Memory B cell (primary cell): Measurements from ENCODE around the gene FAM83E.
"Not testable (repeated sequence)": the region's sequence is repeated elsewhere in the genome, so short reads cannot be mapped to it uniquely, and the experiment has no call there.

Experiments used
- ATAC-seq: fragments of 150-1000 bp; cut with Tn5 transposase; 2 replicates; pipeline ENCODE4 v1.10.0; 2021; ENCODE audit warnings: low read depth, mild to moderate bottlenecking, moderate library complexity
- DNase-seq, 2 donors: peaks; one replicate each; pipeline ENCODE4 v3.0.0; 2022; ENCODE audit warnings: low spot score in 2 of 2
- H3K27ac Mint-ChIP-seq: one replicate; pipeline ENCODE4 v1.8.0; 2022; ENCODE audit warnings: mild to moderate bottlenecking, moderate library complexity, mixed read lengths
- H3K27me3 Mint-ChIP-seq: one replicate; pipeline ENCODE4 v1.8.0; 2022; ENCODE audit warnings: mixed read lengths
- H3K36me3 Mint-ChIP-seq: one replicate; pipeline ENCODE4 v1.8.0; 2022; ENCODE audit warnings: mild to moderate bottlenecking, mixed read lengths
- H3K4me1 Mint-ChIP-seq: one replicate; pipeline ENCODE4 v1.8.0; 2022; ENCODE audit warnings: mixed read lengths
- H3K4me3 Mint-ChIP-seq: one replicate; pipeline ENCODE4 v1.8.0; 2022; ENCODE audit warnings: mild to moderate bottlenecking, moderate library complexity, mixed read lengths
- H3K9me3 Mint-ChIP-seq: one replicate; pipeline ENCODE4 v1.8.0; 2022; ENCODE audit warnings: mixed read lengths

The FAM83E gene

GRCh38 chr19:48635966-48636858 is 21.3 kb upstream of the FAM83E start:
- Mint-ChIP-seq H3K9me3 (peaks cover 3% of the 10 kb centered on the region), H3K36me3 (peaks cover 11% of the 10 kb centered on the region), H3K4me3 (peak overlapping the region; percentile 96), H3K27ac (peak overlapping the region; percentile 92), H3K4me1 (peaks cover 38% of the 10 kb centered on the region), H3K27me3 (no peaks in the 10 kb centered on the region)
- DNase-seq (no peak), ATAC-seq (no peak)

- peaks cover 12% of the 10 kb centered on the region for H3K36me3 Mint-ChIP-seq
- H3K4me1 Mint-ChIP-seq = peaks cover 38% of the 10 kb centered on the region
Measured at GRCh38 chr19:48635263-48635965, 20.5 kb upstream of the FAM83E start.

GRCh38 chr19:48634424-48635262 is 19.8 kb upstream of the FAM83E start:
- DNase-seq (peak; percentile 73), ATAC-seq (no peak)
- Mint-ChIP-seq H3K27me3 (no peaks in the 10 kb centered on the region), H3K4me1 (peaks cover 33% of the 10 kb centered on the region), H3K4me3 (peak overlapping the region; percentile 73), H3K9me3 (peaks cover 3% of the 10 kb centered on the region), H3K27ac (peak overlapping the region; percentile 92), H3K36me3 (peaks cover 13% of the 10 kb centered on the region)

More at GRCh38 chr19:48635263-48635965, 20.5 kb upstream of the FAM83E start:
- ATAC-seq = peak; percentile 7
- H3K27ac Mint-ChIP-seq = peak overlapping the region; percentile 92
- H3K9me3 Mint-ChIP-seq = peaks cover 3% of the 10 kb centered on the region
- no peaks in the 10 kb centered on the region for H3K27me3 Mint-ChIP-seq
- peak; percentile 70 to 72 for DNase-seq
- peak overlapping the region; percentile 96 for H3K4me3 Mint-ChIP-seq

- Mint-ChIP-seq H3K36me3 (peaks cover 12% of the 10 kb centered on the region), H3K9me3 (peaks cover 3% of the 10 kb centered on the region), H3K27ac (peak overlapping the region; percentile 92), H3K27me3 (no peaks in the 10 kb centered on the region), H3K4me1 (peaks cover 28% of the 10 kb centered on the region), H3K4me3 (peak overlapping the region; percentile 73)
- ATAC-seq (no peak), DNase-seq (no peak)
Measured at GRCh38 chr19:48634036-48634342, 19.1 kb upstream of the FAM83E start.

GRCh38 chr19:48633148-48634035 is 18.5 kb upstream of the FAM83E start:
- Mint-ChIP-seq H3K27ac (peak overlapping the region; percentile 92), H3K4me3 (peak overlapping the region; percentile 17), H3K36me3 (peaks cover 13% of the 10 kb centered on the region), H3K4me1 (peaks cover 22% of the 10 kb centered on the region), H3K27me3 (no peaks in the 10 kb centered on the region), H3K9me3 (peaks cover under 1% of the 10 kb centered on the region)
- DNase-seq = no peak
- no peak for ATAC-seq

GRCh38 chr19:48632692-48633147 is 17.8 kb upstream of the FAM83E start:
- ATAC-seq (no peak), DNase-seq (no peak)
- Mint-ChIP-seq H3K27me3 (no peaks in the 10 kb centered on the region), H3K4me1 (peaks cover 18% of the 10 kb centered on the region), H3K27ac (no peak overlapping the region), H3K36me3 (peaks cover 12% of the 10 kb centered on the region), H3K4me3 (no peak overlapping the region), H3K9me3 (no peaks in the 10 kb centered on the region)

GRCh38 chr19:48632286-48632685 is 17.4 kb upstream of the FAM83E start:
- not testable (repeated sequence) for H3K4me3 Mint-ChIP-seq, H3K9me3 Mint-ChIP-seq, DNase-seq, H3K27ac Mint-ChIP-seq, H3K27me3 Mint-ChIP-seq, ATAC-seq
- Mint-ChIP-seq H3K4me1 (peaks cover 18% of the 10 kb centered on the region), H3K36me3 (peaks cover 12% of the 10 kb centered on the region)

- Mint-ChIP-seq H3K4me3 (no peak overlapping the region), H3K4me1 (peaks cover 20% of the 10 kb centered on the region), H3K9me3 (no peaks in the 10 kb centered on the region), H3K27me3 (no peaks in the 10 kb centered on the region), H3K27ac (no peak overlapping the region), H3K36me3 (peaks cover 12% of the 10 kb centered on the region)
- no peak for DNase-seq
- no peak for ATAC-seq
Measured at GRCh38 chr19:48631225-48631624, 16.3 kb upstream of the FAM83E start.

- ATAC-seq (no peak), DNase-seq (no peak)
- no peaks in the 10 kb centered on the region for H3K27me3 Mint-ChIP-seq
- H3K4me1 Mint-ChIP-seq = peaks cover 17% of the 10 kb centered on the region
- H3K27ac Mint-ChIP-seq = no peak overlapping the region
- no peak overlapping the region for H3K4me3 Mint-ChIP-seq
- H3K9me3 Mint-ChIP-seq = no peaks in the 10 kb centered on the region
- peaks cover 9% of the 10 kb centered on the region for H3K36me3 Mint-ChIP-seq
Measured at GRCh38 chr19:48630296-48631063, 15.6 kb upstream of the FAM83E start.

- ATAC-seq (no peak), DNase-seq (peak in 1 of 2 donors; percentile 17)
- Mint-ChIP-seq H3K27me3 (no peaks in the 10 kb centered on the region), H3K4me3 (no peak overlapping the region), H3K27ac (no peak overlapping the region), H3K36me3 (peaks cover 9% of the 10 kb centered on the region), H3K9me3 (no peaks in the 10 kb centered on the region), H3K4me1 (peaks cover 16% of the 10 kb centered on the region)
Measured at GRCh38 chr19:48629599-48630295, 14.9 kb upstream of the FAM83E start.

- peaks cover 17% of the 10 kb centered on the region for H3K4me1 Mint-ChIP-seq
Measured at GRCh38 chr19:48629297-48629598, 14.4 kb upstream of the FAM83E start.

More at GRCh38 chr19:48629297-48629598, 14.4 kb upstream of the FAM83E start:
- Mint-ChIP-seq H3K27me3 (no peaks in the 10 kb centered on the region), H3K36me3 (peaks cover 9% of the 10 kb centered on the region), H3K9me3 (no peaks in the 10 kb centered on the region), H3K4me3 (no peak overlapping the region), H3K27ac (no peak overlapping the region)
- ATAC-seq = no peak
- DNase-seq = peak in 1 of 2 donors; percentile 12
